PFSK-1 (cell line): ENCODE results near the gene ATG14.

Experiments used
- FOXP2 ChIP-seq: optimal IDR thresholded peaks from 2 replicates; pipeline ENCODE3; 2011; ENCODE audit warnings: borderline replicate concordance, control low read depth, inconsistent platforms; ENCODE audit not compliant: insufficient read depth; ENCODE audit errors: extremely low read length, extremely low read depth
- POLR2AphosphoS5 ChIP-seq: IDR thresholded peaks from 2 replicates; pipeline ENCODE4 v1.6.1; 2012; ENCODE audit warnings: low read depth, mild to moderate bottlenecking, control low read depth, low read length, moderate library complexity
- REST ChIP-seq, 2 experiments: IDR thresholded peaks; 2 replicates each; pipeline versions ENCODE4 v1.6.1 to v1.8.0; 2011 to 2012; ENCODE audit warnings: low read depth in 2 of 2, low read length in 2 of 2, control low read depth in 1 of 2, inconsistent platforms in 1 of 2, mild to moderate bottlenecking in 1 of 2, moderate library complexity in 1 of 2; ENCODE audit not compliant: insufficient read depth in 1 of 2
- SIN3A ChIP-seq: IDR thresholded peaks from 2 replicates; pipeline ENCODE4 v1.6.1; 2012; ENCODE audit warnings: mild to moderate bottlenecking, low read length, moderate library complexity, borderline replicate concordance; ENCODE audit not compliant: insufficient read depth
- TAF1 ChIP-seq: IDR thresholded peaks from 2 replicates; pipeline ENCODE4 v1.6.1; 2012; ENCODE audit warnings: low read length, control low read depth, borderline replicate concordance; ENCODE audit not compliant: insufficient read depth

- TF ChIP-seq POLR2AphosphoS5 (no peak), SIN3A (no peak), TAF1 (no peak), REST (IDR thresholded peaks at IDR 0.05; ENCODE audit: insufficient read depth in 1 of 2, low read depth in 2 of 2, low read length in 2 of 2) (no peak), FOXP2 (no peak)
Observed at GRCh38 chr14:55353686-55354467, 57.8 kb downstream of the ATG14 start.
